GM12865 (cell line): ENCODE data around the gene SMG6.
A peak's percentile ranks its signal among the peaks of the same experiment; 100 is the strongest.

ENCODE experiments used
- DNase-seq: peaks from one replicate; pipeline ENCODE4 v3.0.0; 2010; ENCODE audit warnings: low read depth
- H3K4me3 ChIP-seq: 2 replicates; pipeline ENCODE4 v1.5.1; 2011; ENCODE audit warnings: mild to moderate bottlenecking, low read depth, low read length, control low read depth
- TF ChIP-seq, protein P1 (sequence below): IDR thresholded peaks from 2 replicates; pipeline ENCODE4 v1.5.1; 2011; ENCODE audit warnings: low read length, control low read depth, low read depth, inconsistent platforms; ENCODE audit not compliant: insufficient read depth; ENCODE audit errors: missing control alignments

The SMG6 gene

DNA sequence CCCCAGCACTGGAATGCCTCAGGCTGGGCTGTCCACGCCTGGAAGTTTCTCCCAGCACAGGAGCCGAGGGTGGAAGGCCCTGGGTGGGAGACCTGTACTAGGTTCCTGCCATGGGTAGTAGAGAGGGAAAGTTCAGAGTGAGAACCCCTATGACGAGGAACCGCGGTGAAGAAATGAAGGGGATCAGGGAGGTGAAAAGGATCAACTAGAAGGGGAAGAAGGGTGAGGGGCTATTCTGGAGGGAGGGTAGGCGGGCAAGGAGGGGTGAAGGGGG, 243.3 kb downstream of the SMG6 start:
- DNase-seq, result no peak
- no peak overlapping the region for H3K4me3 ChIP-seq
- TF ChIP-seq, protein P1, sequence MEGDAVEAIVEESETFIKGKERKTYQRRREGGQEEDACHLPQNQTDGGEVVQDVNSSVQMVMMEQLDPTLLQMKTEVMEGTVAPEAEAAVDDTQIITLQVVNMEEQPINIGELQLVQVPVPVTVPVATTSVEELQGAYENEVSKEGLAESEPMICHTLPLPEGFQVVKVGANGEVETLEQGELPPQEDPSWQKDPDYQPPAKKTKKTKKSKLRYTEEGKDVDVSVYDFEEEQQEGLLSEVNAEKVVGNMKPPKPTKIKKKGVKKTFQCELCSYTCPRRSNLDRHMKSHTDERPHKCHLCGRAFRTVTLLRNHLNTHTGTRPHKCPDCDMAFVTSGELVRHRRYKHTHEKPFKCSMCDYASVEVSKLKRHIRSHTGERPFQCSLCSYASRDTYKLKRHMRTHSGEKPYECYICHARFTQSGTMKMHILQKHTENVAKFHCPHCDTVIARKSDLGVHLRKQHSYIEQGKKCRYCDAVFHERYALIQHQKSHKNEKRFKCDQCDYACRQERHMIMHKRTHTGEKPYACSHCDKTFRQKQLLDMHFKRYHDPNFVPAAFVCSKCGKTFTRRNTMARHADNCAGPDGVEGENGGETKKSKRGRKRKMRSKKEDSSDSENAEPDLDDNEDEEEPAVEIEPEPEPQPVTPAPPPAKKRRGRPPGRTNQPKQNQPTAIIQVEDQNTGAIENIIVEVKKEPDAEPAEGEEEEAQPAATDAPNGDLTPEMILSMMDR, result no peak

DNA sequence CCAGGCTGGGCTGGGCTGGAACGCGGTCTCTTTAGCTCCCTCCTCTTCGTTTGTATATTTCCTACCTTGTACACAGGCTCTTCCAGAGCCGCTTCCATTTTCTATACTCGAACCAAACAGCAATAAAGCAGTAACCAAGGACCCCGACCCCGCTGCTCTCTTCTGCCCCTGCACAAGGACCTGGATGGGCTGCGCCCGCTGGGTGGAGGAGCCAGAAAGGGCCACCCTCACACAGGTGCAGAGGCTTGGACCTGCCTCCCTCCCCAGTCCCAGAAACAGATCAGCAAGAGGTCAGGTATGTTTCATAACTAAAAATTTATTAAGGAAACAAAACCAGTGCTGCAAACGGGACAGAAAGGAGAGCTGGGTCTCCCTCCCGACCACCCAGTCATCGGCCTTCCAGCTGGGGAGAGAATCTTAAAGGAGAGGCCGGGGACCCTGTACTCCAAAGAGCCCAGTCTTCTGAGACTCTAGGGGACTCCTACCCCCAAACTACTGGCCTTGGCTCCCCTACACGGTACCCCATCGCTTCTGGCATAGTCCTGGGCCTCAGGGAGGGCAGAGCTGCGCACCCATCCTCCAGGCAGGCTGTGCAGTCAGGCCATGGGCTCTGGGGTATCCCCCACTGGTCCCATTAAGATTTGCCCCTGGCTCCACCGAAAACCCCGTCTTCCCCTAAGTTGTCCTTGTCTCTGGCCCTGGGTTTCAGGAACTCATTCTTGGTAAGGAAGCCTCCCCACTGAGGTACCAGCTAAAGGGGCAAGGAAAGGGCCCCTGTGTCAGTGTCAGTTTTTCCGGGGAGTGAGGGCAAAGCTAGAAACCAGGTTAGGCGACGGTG, 243.8 kb downstream of the SMG6 start:
- DNase-seq, result no peak
- TF ChIP-seq, protein P1, result no peak
- peak overlapping the region; percentile 34 for H3K4me3 ChIP-seq

DNA sequence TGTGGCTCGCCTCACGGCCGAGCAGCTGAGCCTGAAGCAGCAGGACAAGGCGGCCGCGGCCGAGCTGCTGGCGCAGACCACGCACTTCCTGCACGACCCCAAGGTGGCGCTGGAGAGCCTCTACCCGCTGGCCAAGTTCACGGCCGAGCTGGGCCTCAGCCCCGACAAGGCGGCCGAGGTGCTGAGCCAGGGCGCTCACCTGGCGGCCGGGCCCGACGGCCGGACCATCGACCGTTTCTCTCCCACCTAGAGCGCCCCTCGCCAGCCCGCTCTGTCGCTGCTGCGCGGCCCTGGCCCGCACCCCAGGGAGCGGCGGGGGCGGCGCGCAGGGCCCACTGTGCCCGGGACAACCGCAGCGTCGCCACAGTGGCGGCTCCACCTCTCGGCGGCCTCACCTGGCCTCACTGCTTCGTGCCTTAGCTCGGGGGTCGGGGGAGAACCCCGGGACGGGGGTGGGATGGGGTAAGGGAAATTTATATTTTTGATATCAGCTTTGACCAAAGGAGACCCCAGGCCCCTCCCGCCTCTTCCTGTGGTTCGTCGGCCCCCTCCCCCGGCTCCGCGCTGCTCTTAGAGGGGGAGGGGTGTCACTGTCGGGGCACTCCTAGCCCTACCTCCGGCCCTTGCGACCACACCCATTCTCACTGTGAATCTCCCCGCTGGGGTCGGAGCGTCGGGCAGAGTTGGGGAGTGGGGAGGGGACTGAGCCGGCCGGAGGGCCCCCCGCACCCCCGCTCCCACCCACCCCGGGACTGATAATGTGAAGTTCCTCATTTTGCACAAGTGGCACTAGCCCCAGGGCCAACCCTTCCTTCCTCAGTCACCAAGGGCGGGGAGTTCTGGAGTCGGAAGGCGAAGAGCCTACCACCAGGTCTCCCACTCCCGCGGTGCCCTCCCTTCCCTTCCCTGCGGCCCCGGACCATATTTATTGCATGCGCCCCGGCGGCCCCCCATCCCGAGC, 244.7 kb downstream of the SMG6 start:
- peak overlapping the region; percentile 38 for H3K4me3 ChIP-seq
- TF ChIP-seq, protein P1, result peak; percentile 82
- DNase-seq, result peak; percentile 88

DNA sequence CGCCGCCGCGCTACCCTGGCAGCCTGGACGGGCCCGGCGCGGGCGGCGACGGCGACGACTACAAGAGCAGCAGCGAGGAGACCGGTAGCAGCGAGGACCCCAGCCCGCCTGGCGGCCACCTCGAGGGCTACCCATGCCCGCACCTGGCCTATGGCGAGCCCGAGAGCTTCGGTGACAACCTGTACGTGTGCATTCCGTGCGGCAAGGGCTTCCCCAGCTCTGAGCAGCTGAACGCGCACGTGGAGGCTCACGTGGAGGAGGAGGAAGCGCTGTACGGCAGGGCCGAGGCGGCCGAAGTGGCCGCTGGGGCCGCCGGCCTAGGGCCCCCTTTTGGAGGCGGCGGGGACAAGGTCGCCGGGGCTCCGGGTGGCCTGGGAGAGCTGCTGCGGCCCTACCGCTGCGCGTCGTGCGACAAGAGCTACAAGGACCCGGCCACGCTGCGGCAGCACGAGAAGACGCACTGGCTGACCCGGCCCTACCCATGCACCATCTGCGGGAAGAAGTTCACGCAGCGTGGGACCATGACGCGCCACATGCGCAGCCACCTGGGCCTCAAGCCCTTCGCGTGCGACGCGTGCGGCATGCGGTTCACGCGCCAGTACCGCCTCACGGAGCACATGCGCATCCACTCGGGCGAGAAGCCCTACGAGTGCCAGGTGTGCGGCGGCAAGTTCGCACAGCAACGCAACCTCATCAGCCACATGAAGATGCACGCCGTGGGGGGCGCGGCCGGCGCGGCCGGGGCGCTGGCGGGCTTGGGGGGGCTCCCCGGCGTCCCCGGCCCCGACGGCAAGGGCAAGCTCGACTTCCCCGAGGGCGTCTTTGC, 245.6 kb downstream of the SMG6 start:
- TF ChIP-seq, protein P1, result no peak
- peak; percentile 45 for DNase-seq
- H3K4me3 ChIP-seq, result peak overlapping the region; percentile 38

DNA sequence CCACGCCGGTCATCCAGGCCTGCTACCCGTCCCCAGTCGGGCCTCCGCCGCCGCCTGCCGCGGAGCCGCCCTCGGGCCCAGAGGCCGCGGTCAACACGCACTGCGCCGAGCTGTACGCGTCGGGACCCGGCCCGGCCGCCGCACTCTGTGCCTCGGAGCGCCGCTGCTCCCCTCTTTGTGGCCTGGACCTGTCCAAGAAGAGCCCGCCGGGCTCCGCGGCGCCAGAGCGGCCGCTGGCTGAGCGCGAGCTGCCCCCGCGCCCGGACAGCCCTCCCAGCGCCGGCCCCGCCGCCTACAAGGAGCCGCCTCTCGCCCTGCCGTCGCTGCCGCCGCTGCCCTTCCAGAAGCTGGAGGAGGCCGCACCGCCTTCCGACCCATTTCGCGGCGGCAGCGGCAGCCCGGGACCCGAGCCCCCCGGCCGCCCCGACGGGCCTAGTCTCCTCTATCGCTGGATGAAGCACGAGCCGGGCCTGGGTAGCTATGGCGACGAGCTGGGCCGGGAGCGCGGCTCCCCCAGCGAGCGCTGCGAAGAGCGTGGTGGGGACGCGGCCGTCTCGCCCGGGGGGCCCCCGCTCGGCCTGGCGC, 246.3 kb downstream of the SMG6 start:
- DNase-seq, result no peak
- TF ChIP-seq, protein P1, result no peak
- peak overlapping the region; percentile 39 for H3K4me3 ChIP-seq
